Fibroblast of lung (primary cell): ENCODE data around the gene VWA3B. TPM values are rescaled to one million over a fixed set of nuclear protein-coding genes. Genes with fewer than 3 reads are reported as not detected.

Experiments
- DNase-seq, 2 donors: peaks; one replicate each; pipeline versions ENCODE4 v3.0.0 to v3.0.0-alpha.2; 2010; ENCODE audit warnings: low read depth in 2 of 2
- H2AFZ ChIP-seq: 2 replicates; pipeline ENCODE4 v1.5.1; 2012; ENCODE audit warnings: low read length, control low read depth, inconsistent platforms
- H3K27ac ChIP-seq: 2 replicates; pipeline ENCODE4 v1.5.1; 2011; ENCODE audit warnings: low read length, control low read depth; ENCODE audit not compliant: insufficient read depth
- H3K27me3 ChIP-seq: 2 replicates; pipeline ENCODE4 v1.5.1; 2011; ENCODE audit warnings: mild to moderate bottlenecking, low read length; ENCODE audit not compliant: control insufficient read depth, insufficient read depth
- H3K36me3 ChIP-seq: 2 replicates; pipeline ENCODE4 v1.5.1; 2011; ENCODE audit warnings: low read length; ENCODE audit not compliant: control insufficient read depth, insufficient read depth
- H3K4me1 ChIP-seq: 2 replicates; pipeline ENCODE4 v1.5.1; 2011; ENCODE audit warnings: low read length; ENCODE audit not compliant: control insufficient read depth, insufficient read depth; ENCODE audit errors: extremely low read depth
- H3K4me2 ChIP-seq: 2 replicates; pipeline ENCODE4 v1.5.1; 2011; ENCODE audit warnings: low read length, control low read depth; ENCODE audit not compliant: insufficient read depth; ENCODE audit errors: extremely low read depth
- H3K4me3 ChIP-seq, 4 experiments: fragments of 200-600 bp in 1 of 4; sonication (generic) in 1 of 4; replicated peaks in 1 of 4; 2 replicates each; pipeline ENCODE4 v1.5.1; 2011 to 2016; ENCODE audit warnings: low read length in 4 of 4, low read depth in 3 of 4, mild to moderate bottlenecking in 3 of 4, control low read depth in 2 of 4, inconsistent platforms in 1 of 4, mixed read lengths in 1 of 4; ENCODE audit not compliant: insufficient read depth in 1 of 4; ENCODE audit errors: control extremely low read depth in 1 of 4
- H3K79me2 ChIP-seq: 2 replicates; pipeline ENCODE4 v1.5.1; 2012; ENCODE audit warnings: mild to moderate bottlenecking, low read length, inconsistent platforms; ENCODE audit not compliant: control insufficient read depth, insufficient read depth
- H3K9ac ChIP-seq: 2 replicates; pipeline ENCODE4 v1.5.1; 2011; ENCODE audit warnings: mild to moderate bottlenecking, low read length, control low read depth; ENCODE audit not compliant: insufficient read depth
- H3K9me3 ChIP-seq: 2 replicates; pipeline ENCODE4 v1.5.1; 2012; ENCODE audit warnings: low read depth, low read length; ENCODE audit not compliant: control insufficient read depth, insufficient read depth
- H4K20me1 ChIP-seq: 2 replicates; pipeline ENCODE4 v1.5.1; 2011; ENCODE audit warnings: low read length; ENCODE audit not compliant: control insufficient read depth, insufficient read depth; ENCODE audit errors: extremely low read depth
- CTCF ChIP-seq, 2 donors: IDR thresholded peaks in 1 of 2; conservative IDR thresholded peaks in 1 of 2; 1 replicate in 1 of 2; 2 replicates in 1 of 2; pipeline ENCODE4 v1.5.1; 2011 to 2012; ENCODE audit warnings: low read length in 2 of 2, control low read depth in 1 of 2, inconsistent platforms in 1 of 2, low read depth in 1 of 2, mild to moderate bottlenecking in 1 of 2
- EZH2 ChIP-seq: IDR thresholded peaks from 2 replicates; pipeline ENCODE4 v1.5.1; 2012; ENCODE audit warnings: low read length, control low read depth, mild to moderate bottlenecking; ENCODE audit errors: missing control alignments
- polyA plus RNA-seq, 2 donors: library from polyadenylated mRNA; depleted of rRNA in 1 of 2; stranded (reverse) in 1 of 2; unstranded in 1 of 2; fragments of >200 nt; gene quantifications; 2 replicates each; pipeline ENCODE4 v1.2.1, GENCODE V29; 2011 to 2012; ENCODE audit warnings: missing spikeins in 1 of 2
- total RNA-seq: library from RNA; depleted of rRNA; stranded (reverse); fragments of >200 nt; gene quantifications from 2 replicates; pipeline ENCODE4 v1.2.1, GENCODE V29; 2014

The VWA3B gene
- total and polyA plus RNA-seq, 2 donors (not counting 1 experiment from before 2014, with no cell fraction given) = 0.17 TPM; not detected in 1

GRCh38 chr2:98177986-98178385 is 91.0 kb downstream of the VWA3B start:
- no peaks in the 10 kb centered on the region for H4K20me1 ChIP-seq
- no peaks in the 10 kb centered on the region for H3K36me3 ChIP-seq
- H3K9ac ChIP-seq = no peak overlapping the region
- H3K79me2 ChIP-seq = no peaks in the 10 kb centered on the region
- H3K4me2 ChIP-seq = no peak overlapping the region
- peaks cover 4% of the 10 kb centered on the region for H3K27me3 ChIP-seq
- H3K4me3 ChIP-seq = no peak overlapping the region
- H3K9me3 ChIP-seq = no peaks in the 10 kb centered on the region
- no peaks in the 10 kb centered on the region for H3K4me1 ChIP-seq
- no peak overlapping the region for H2AFZ ChIP-seq
- no peak overlapping the region for H3K27ac ChIP-seq
- no peak for DNase-seq
- no peak for TF ChIP-seq EZH2
- TF ChIP-seq CTCF (conservative IDR thresholded peaks at IDR 0.05 in 1 of 2, IDR thresholded peaks at IDR 0.05 in 1 of 2; ENCODE audit: low read depth in 1 of 2, low read length in 2 of 2) = no peak

DNA sequence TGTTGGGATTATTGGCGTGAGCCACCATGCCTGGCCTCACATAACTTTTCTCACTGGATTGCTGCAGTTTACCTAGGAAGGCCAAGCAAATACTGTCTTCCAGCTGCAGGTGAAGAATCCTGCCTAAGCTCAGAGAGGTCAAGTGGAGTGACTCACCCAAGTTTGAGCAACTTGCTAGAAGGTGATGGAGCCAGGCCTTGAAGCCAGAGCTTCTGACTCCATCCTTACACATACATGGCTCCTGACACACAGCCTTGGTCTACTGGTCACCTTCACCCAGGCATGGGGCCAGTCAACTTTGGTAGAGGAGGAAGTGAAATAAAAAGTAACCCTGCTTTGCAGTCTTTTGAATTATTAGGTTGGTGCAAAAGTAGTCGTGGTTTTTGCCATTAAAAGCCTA is 93.5 kb downstream of the VWA3B start:
- Histone ChIP-seq H3K36me3 (no peaks in the 10 kb centered on the region), H3K27me3 (peaks cover 4% of the 10 kb centered on the region), H3K79me2 (no peaks in the 10 kb centered on the region), H3K4me2 (no peak overlapping the region), H2AFZ (no peak overlapping the region), H3K9ac (no peak overlapping the region), H3K9me3 (no peaks in the 10 kb centered on the region), H3K4me3 (no peak overlapping the region), H3K4me1 (no peaks in the 10 kb centered on the region), H4K20me1 (no peaks in the 10 kb centered on the region), H3K27ac (no peak overlapping the region)
- TF ChIP-seq CTCF (conservative IDR thresholded peaks at IDR 0.05 in 1 of 2, IDR thresholded peaks at IDR 0.05 in 1 of 2; ENCODE audit: low read depth in 1 of 2, low read length in 2 of 2) (no peak), EZH2 (no peak)
- no peak for DNase-seq

- Histone ChIP-seq H3K27ac (no peak overlapping the region), H3K4me1 (no peaks in the 10 kb centered on the region)
- TF ChIP-seq CTCF (conservative IDR thresholded peaks at IDR 0.05 in 1 of 2, IDR thresholded peaks at IDR 0.05 in 1 of 2; ENCODE audit: low read depth in 1 of 2, low read length in 2 of 2) = no peak
- TF ChIP-seq EZH2 = no peak
Measured at GRCh38 chr2:98181346-98181745, 94.4 kb downstream of the VWA3B start.

More at GRCh38 chr2:98181346-98181745, 94.4 kb downstream of the VWA3B start:
- Histone ChIP-seq H4K20me1 (no peaks in the 10 kb centered on the region), H3K9ac (no peak overlapping the region), H2AFZ (no peak overlapping the region), H3K79me2 (no peaks in the 10 kb centered on the region), H3K4me3 (no peak overlapping the region), H3K4me2 (no peak overlapping the region), H3K27me3 (peaks cover 4% of the 10 kb centered on the region), H3K9me3 (no peaks in the 10 kb centered on the region), H3K36me3 (no peaks in the 10 kb centered on the region)
- no peak for DNase-seq
